HG02884 (cell line): Measurements from ENCODE around the gene SLC19A1.

Experiments used
- ATAC-seq: cut with Tn5 transposase; IDR thresholded peaks from one replicate; pipeline ENCODE4 v1.9.1; 2021; ENCODE audit warnings: mild to moderate bottlenecking, moderate library complexity; ENCODE audit not compliant: unreplicated experiment

The SLC19A1 gene

GRCh38 chr21:45448283-45448809, 93.9 kb downstream of the SLC19A1 start:
- no peak for ATAC-seq
